Keratinocyte (primary cell): ENCODE results near the gene SYNJ2.

Experiments
- EZH2 ChIP-seq: IDR thresholded peaks from one replicate; pipeline ENCODE4 v1.6.1; 2012; ENCODE audit warnings: inconsistent platforms, mild to moderate bottlenecking, low read length, moderate library complexity
- TF ChIP-seq, protein P1 (sequence below), 3 experiments: IDR thresholded peaks in 1 of 3; conservative IDR thresholded peaks in 1 of 3; optimal IDR thresholded peaks in 1 of 3; 2 replicates in 2 of 3; 3 replicates in 1 of 3; pipeline versions ENCODE3 to v1.5.1; 2011; ENCODE audit warnings: low read length in 3 of 3, mild to moderate bottlenecking in 3 of 3, moderate library complexity in 2 of 3, control low read depth in 1 of 3, inconsistent platforms in 1 of 3; ENCODE audit not compliant: insufficient read depth in 2 of 3; ENCODE audit errors: extremely low read depth in 1 of 3

GRCh38 chr6:158036261-158036660, 54.6 kb downstream of the SYNJ2 start:
- no peak for TF ChIP-seq EZH2
- TF ChIP-seq, protein P1, sequence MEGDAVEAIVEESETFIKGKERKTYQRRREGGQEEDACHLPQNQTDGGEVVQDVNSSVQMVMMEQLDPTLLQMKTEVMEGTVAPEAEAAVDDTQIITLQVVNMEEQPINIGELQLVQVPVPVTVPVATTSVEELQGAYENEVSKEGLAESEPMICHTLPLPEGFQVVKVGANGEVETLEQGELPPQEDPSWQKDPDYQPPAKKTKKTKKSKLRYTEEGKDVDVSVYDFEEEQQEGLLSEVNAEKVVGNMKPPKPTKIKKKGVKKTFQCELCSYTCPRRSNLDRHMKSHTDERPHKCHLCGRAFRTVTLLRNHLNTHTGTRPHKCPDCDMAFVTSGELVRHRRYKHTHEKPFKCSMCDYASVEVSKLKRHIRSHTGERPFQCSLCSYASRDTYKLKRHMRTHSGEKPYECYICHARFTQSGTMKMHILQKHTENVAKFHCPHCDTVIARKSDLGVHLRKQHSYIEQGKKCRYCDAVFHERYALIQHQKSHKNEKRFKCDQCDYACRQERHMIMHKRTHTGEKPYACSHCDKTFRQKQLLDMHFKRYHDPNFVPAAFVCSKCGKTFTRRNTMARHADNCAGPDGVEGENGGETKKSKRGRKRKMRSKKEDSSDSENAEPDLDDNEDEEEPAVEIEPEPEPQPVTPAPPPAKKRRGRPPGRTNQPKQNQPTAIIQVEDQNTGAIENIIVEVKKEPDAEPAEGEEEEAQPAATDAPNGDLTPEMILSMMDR (optimal IDR thresholded peaks at IDR 0.05 in 1 of 3, IDR thresholded peaks at IDR 0.05 in 1 of 3, conservative IDR thresholded peaks at IDR 0.05 in 1 of 3; ENCODE audit: extremely low read depth in 1 of 3, insufficient read depth in 2 of 3, low read length in 3 of 3), result no peak
